ENCODE data around the gene OVOL1. TPM values are rescaled to one million over a fixed set of nuclear protein-coding genes. Genes with fewer than 3 reads are reported as not detected.
A peak's percentile ranks its signal among the peaks of the same experiment; 100 is the strongest.

OVOL1 gene
- total RNA-seq, 2 donors from 2014 or later, result 3.4 to 5.5 TPM

GRCh38 chr11:65843811-65844210 is 56.9 kb downstream of the OVOL1 start:
- H3K9me3 ChIP-seq (ENCODE audit: control insufficient read depth, low read length), result no peaks in the 10 kb centered on the region
- peak overlapping the region; percentile 51 for H3K4me3 ChIP-seq (ENCODE audit: low read length)
- no peaks in the 10 kb centered on the region for H3K27me3 ChIP-seq (ENCODE audit: control insufficient read depth, insufficient read depth, low read length, poor library complexity, severe bottlenecking)
- peaks cover 4% of the 10 kb centered on the region for H3K4me1 Mint-ChIP-seq
- TF ChIP-seq, protein P1, sequence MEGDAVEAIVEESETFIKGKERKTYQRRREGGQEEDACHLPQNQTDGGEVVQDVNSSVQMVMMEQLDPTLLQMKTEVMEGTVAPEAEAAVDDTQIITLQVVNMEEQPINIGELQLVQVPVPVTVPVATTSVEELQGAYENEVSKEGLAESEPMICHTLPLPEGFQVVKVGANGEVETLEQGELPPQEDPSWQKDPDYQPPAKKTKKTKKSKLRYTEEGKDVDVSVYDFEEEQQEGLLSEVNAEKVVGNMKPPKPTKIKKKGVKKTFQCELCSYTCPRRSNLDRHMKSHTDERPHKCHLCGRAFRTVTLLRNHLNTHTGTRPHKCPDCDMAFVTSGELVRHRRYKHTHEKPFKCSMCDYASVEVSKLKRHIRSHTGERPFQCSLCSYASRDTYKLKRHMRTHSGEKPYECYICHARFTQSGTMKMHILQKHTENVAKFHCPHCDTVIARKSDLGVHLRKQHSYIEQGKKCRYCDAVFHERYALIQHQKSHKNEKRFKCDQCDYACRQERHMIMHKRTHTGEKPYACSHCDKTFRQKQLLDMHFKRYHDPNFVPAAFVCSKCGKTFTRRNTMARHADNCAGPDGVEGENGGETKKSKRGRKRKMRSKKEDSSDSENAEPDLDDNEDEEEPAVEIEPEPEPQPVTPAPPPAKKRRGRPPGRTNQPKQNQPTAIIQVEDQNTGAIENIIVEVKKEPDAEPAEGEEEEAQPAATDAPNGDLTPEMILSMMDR (conservative IDR thresholded peaks at IDR 0.05), result no peak
- 82 to 96% methylated on average over 3 of the region's 3 CpGs for WGBS, 2 experiments (ENCODE audit: insufficient coverage in 1 of 2, insufficient read length in 1 of 2)
- H3K9me3 Mint-ChIP-seq, result no peaks in the 10 kb centered on the region
- no peak for DNase-seq
- H3K4me3 Mint-ChIP-seq, result no peak overlapping the region
- peaks cover 5% of the 10 kb centered on the region for H3K4me1 ChIP-seq (ENCODE audit: control insufficient read depth, insufficient read depth, low read length)
- H3K27me3 Mint-ChIP-seq (ENCODE audit: insufficient read depth), result peaks cover 12% of the 10 kb centered on the region
- H3K36me3 ChIP-seq (ENCODE audit: control insufficient read depth, insufficient read depth, low read length), result no peaks in the 10 kb centered on the region
- H3K27ac ChIP-seq (ENCODE audit: low read depth, low read length), result no peak overlapping the region
- H3K36me3 Mint-ChIP-seq (ENCODE audit: low read depth), result no peaks in the 10 kb centered on the region
- no peak overlapping the region for H3K27ac Mint-ChIP-seq
- H3K9ac ChIP-seq (ENCODE audit: extremely low read depth, low read length, poor library complexity, severe bottlenecking), result no peak overlapping the region

- Histone ChIP-seq H3K9me3 (ENCODE audit: control insufficient read depth, low read length) (no peaks in the 10 kb centered on the region), H3K27ac (ENCODE audit: low read depth, low read length) (no peak overlapping the region), H3K27me3 (ENCODE audit: control insufficient read depth, insufficient read depth, low read length, poor library complexity, severe bottlenecking) (no peaks in the 10 kb centered on the region), H3K36me3 (ENCODE audit: control insufficient read depth, insufficient read depth, low read length) (no peaks in the 10 kb centered on the region), H3K4me3 (ENCODE audit: low read length) (no peak overlapping the region), H3K9ac (ENCODE audit: extremely low read depth, low read length, poor library complexity, severe bottlenecking) (no peak overlapping the region), H3K4me1 (ENCODE audit: control insufficient read depth, insufficient read depth, low read length) (peaks cover 5% of the 10 kb centered on the region)
- no peak for DNase-seq
- H3K4me3 Mint-ChIP-seq, result no peak overlapping the region
- no peaks in the 10 kb centered on the region for H3K9me3 Mint-ChIP-seq
- peaks cover 4% of the 10 kb centered on the region for H3K4me1 Mint-ChIP-seq
- TF ChIP-seq, protein P1 (conservative IDR thresholded peaks at IDR 0.05), result no peak
- no peak overlapping the region for H3K27ac Mint-ChIP-seq
- H3K36me3 Mint-ChIP-seq (ENCODE audit: low read depth), result no peaks in the 10 kb centered on the region
- 93% methylated on average over 9 to 10 of the region's 10 CpGs for WGBS, 2 experiments (ENCODE audit: insufficient coverage in 1 of 2, insufficient read length in 1 of 2)
- H3K27me3 Mint-ChIP-seq (ENCODE audit: insufficient read depth), result peaks cover 12% of the 10 kb centered on the region
These were observed 57.5 kb downstream of the OVOL1 start for GRCh38 chr11:65844231-65844872.

Other genes starting within 250 kb of the OVOL1 start
- gene LTBP3, start 228.7 kb upstream of the OVOL1 start, total RNA-seq, result 10 to 100 TPM; 19.7 to 24.2 TPM
- gene ZNRD2, start 216.6 kb upstream of the OVOL1 start, total RNA-seq, result 10 to 100 TPM; 32.8 to 36.5 TPM
- 10 to 100 TPM; 23.3 to 24.9 TPM for gene FAM89B, start 214.5 kb upstream of the OVOL1 start, total RNA-seq
- gene EHBP1L1, start 211.0 kb upstream of the OVOL1 start, total RNA-seq, result 1 to 10 TPM; 6.2 to 9.8 TPM
- gene KCNK7, start 191.3 kb upstream of the OVOL1 start, total RNA-seq, result 1 to 10 TPM in 1 of 2 donors, not detected in 1; 1.2 TPM
- 10 to 100 TPM; 62.8 to 65.0 TPM for gene MAP3K11, start 172.8 kb upstream of the OVOL1 start, total RNA-seq
- gene PCNX3, start 171.3 kb upstream of the OVOL1 start, total RNA-seq, result 10 to 100 TPM; 48.1 to 57.3 TPM
- 10 to 100 TPM; 39.9 to 46.8 TPM for gene SIPA1, start 149.0 kb upstream of the OVOL1 start, total RNA-seq
- 10 to 100 TPM; 40.2 to 41.1 TPM for gene RELA, start 124.1 kb upstream of the OVOL1 start, total RNA-seq
- 10 to 100 TPM; 48.5 to 48.8 TPM for gene KAT5, start 74.8 kb upstream of the OVOL1 start, total RNA-seq
- gene RNASEH2C, start 66.3 kb upstream of the OVOL1 start, total RNA-seq, result 10 to 100 TPM; 41.6 to 47.9 TPM
- 10 to 100 TPM; 17.8 to 29.9 TPM for gene AP5B1, start 6.1 kb upstream of the OVOL1 start, total RNA-seq
- 1 to 10 TPM; 1.5 to 4.3 TPM for gene SNX32, start 46.9 kb downstream of the OVOL1 start, total RNA-seq
- 1,000 to 10,000 TPM; 1,218 to 1,284 TPM for gene CFL1, start 71.1 kb downstream of the OVOL1 start, total RNA-seq
- gene MUS81, start 73.4 kb downstream of the OVOL1 start, total RNA-seq, result 10 to 100 TPM; 51.0 to 64.5 TPM
- 10 to 100 TPM; 84.5 to 99.6 TPM for gene EFEMP2, start 85.7 kb downstream of the OVOL1 start, total RNA-seq
- not detected for gene CTSW, start 92.8 kb downstream of the OVOL1 start, total RNA-seq
- gene FIBP, start 101.4 kb downstream of the OVOL1 start, total RNA-seq, result 10 to 100 TPM; 81.0 to 92.0 TPM
- 10 to 100 TPM; 18.2 to 23.9 TPM for gene CCDC85B, start 103.6 kb downstream of the OVOL1 start, total RNA-seq
- gene FOSL1, start 113.3 kb downstream of the OVOL1 start, total RNA-seq, result 1 to 10 TPM in 1 of 2 donors, not detected in 1; 1.8 TPM
- gene C11orf68, start 132.0 kb downstream of the OVOL1 start, total RNA-seq, result 10 to 100 TPM; 26.0 to 29.1 TPM
- 100 to 1,000 TPM in 1 of 2 donors, 10 to 100 TPM in 1; 83.8 to 103 TPM for gene DRAP1, start 132.4 kb downstream of the OVOL1 start, total RNA-seq
- gene TSGA10IP, start 158.4 kb downstream of the OVOL1 start, total RNA-seq, result 1 to 10 TPM in 1 of 2 donors, under 1 TPM in 1; 0.97 to 5.6 TPM
- 10 to 100 TPM; 50.6 to 52.0 TPM for gene SART1, start 174.7 kb downstream of the OVOL1 start, total RNA-seq
- gene EIF1AD, start 215.1 kb downstream of the OVOL1 start, total RNA-seq, result 10 to 100 TPM; 37.4 to 40.1 TPM
- gene BANF1, start 215.4 kb downstream of the OVOL1 start, total RNA-seq, result 100 to 1,000 TPM; 348 to 409 TPM
- 1 to 10 TPM; 2.1 to 4.2 TPM for gene CST6, start 224.9 kb downstream of the OVOL1 start, total RNA-seq
- gene CATSPER1, start 239.4 kb downstream of the OVOL1 start, total RNA-seq, result not detected

All from endodermal cell (in vitro differentiated cells).